Measurements from ENCODE around the gene SLC25A23. TPM values are rescaled to one million over a fixed set of nuclear protein-coding genes. Genes with fewer than 3 reads are reported as not detected.

SLC25A23 gene
- total and polyA plus RNA-seq, 2 of the 4 experiments (the other 2 are of a cell fraction), result 7.0 to 7.6 TPM

GRCh38 chr19:6499052-6499790, 39.6 kb upstream of the SLC25A23 start:
- no peak overlapping the region for H3K27ac ChIP-seq (ENCODE audit: insufficient read depth, low read length)
- no TSS peak for BruUV-seq (replicated peaks)
- H2BK20ac ChIP-seq (ENCODE audit: low read depth, low read length), result no peak overlapping the region
- no peak overlapping the region for H3K56ac ChIP-seq (ENCODE audit: extremely low read depth, insufficient read depth, low read length)
- no peak overlapping the region for H3K18ac ChIP-seq (ENCODE audit: low read depth, low read length)
- peaks cover 5% of the 10 kb centered on the region for H3K9me3 ChIP-seq (ENCODE audit: control insufficient read depth, insufficient read depth, low read length)
- no peak overlapping the region for H4K5ac ChIP-seq (ENCODE audit: low read depth, low read length)
- H3K9me1 ChIP-seq (ENCODE audit: insufficient read depth, low read length), result no peaks in the 10 kb centered on the region
- no peak overlapping the region for H3K4ac ChIP-seq (ENCODE audit: low read depth, low read length)
- in situ Hi-C loops (cut with MboI; ENCODE audit: low sequenced_read_pairs), result no loop called here
- no peak overlapping the region for H3K4me3 ChIP-seq (ENCODE audit: insufficient read depth, low read depth, low read length)
- dilution Hi-C loops (cut with HindIII; ENCODE audit: low sequenced_read_pairs, unreplicated experiment), result no loop called here
- DNase-seq (no peak), ATAC-seq (ENCODE audit: low read depth) (no peak)
- 42% methylated on average over 4 of the region's 17 CpGs; no CpG with 5 or more reads in 1 of the 2 experiments for WGBS, 2 experiments (ENCODE audit: extremely low coverage in 2 of 2, insufficient read length in 1 of 2)
- no peak overlapping the region for H3K4me2 ChIP-seq (ENCODE audit: low read depth, low read length)
- H3K4me1 ChIP-seq (ENCODE audit: control insufficient read depth, insufficient read depth, low read length), result no peaks in the 10 kb centered on the region
- H3K27me3 ChIP-seq (ENCODE audit: control insufficient read depth, insufficient read depth, low read length), result peaks cover 23% of the 10 kb centered on the region
- ChIA-PET POLR2A (ENCODE audit: unreplicated experiment) (no interaction called here), CTCF (no interaction called here)
- no peak overlapping the region for H4K8ac ChIP-seq (ENCODE audit: low read depth in 2 of 2, low read length in 2 of 2)
- no peak overlapping the region for H3K9ac ChIP-seq (ENCODE audit: low read depth, low read length)
- no peak overlapping the region for H2AK9ac ChIP-seq (replicated peaks; ENCODE audit: low read depth, low read length, poor library complexity)
- H2BK15ac ChIP-seq (ENCODE audit: low read depth, low read length), result no peak overlapping the region
- no peak for TF ChIP-seq CHD1 (IDR thresholded peaks at IDR 0.05; ENCODE audit: low read depth, low read length)
- TF ChIP-seq MAZ (IDR thresholded peaks at IDR 0.05; ENCODE audit: borderline replicate concordance, low read depth, low read length), result no peak
- no peak for TF ChIP-seq RAD21 (IDR thresholded peaks at IDR 0.05; ENCODE audit: low read length)
- no peak for TF ChIP-seq CEBPB (IDR thresholded peaks at IDR 0.05; ENCODE audit: low read depth, low read length)
- TF ChIP-seq MXI1 (IDR thresholded peaks at IDR 0.05; ENCODE audit: borderline replicate concordance, low read depth, low read length), result no peak
- TF ChIP-seq FOS (IDR thresholded peaks at IDR 0.05; ENCODE audit: low read depth, low read length), result no peak
- no peak for TF ChIP-seq MAFK (IDR thresholded peaks at IDR 0.05; ENCODE audit: low read depth, low read length)
- TF ChIP-seq BHLHE40 (IDR thresholded peaks at IDR 0.05; ENCODE audit: low read depth, low read length), result no peak
- TF ChIP-seq, protein P1, sequence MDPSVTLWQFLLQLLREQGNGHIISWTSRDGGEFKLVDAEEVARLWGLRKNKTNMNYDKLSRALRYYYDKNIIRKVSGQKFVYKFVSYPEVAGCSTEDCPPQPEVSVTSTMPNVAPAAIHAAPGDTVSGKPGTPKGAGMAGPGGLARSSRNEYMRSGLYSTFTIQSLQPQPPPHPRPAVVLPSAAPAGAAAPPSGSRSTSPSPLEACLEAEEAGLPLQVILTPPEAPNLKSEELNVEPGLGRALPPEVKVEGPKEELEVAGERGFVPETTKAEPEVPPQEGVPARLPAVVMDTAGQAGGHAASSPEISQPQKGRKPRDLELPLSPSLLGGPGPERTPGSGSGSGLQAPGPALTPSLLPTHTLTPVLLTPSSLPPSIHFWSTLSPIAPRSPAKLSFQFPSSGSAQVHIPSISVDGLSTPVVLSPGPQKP (IDR thresholded peaks at IDR 0.05; ENCODE audit: borderline replicate concordance, low read depth, low read length), result no peak
- TF ChIP-seq RFX5 (IDR thresholded peaks at IDR 0.05; ENCODE audit: low read depth, low read length), result no peak
- no peak for TF ChIP-seq RCOR1 (IDR thresholded peaks at IDR 0.05; ENCODE audit: insufficient replicate concordance, low read length)
- no peak for TF ChIP-seq POLR2A (IDR thresholded peaks at IDR 0.05; ENCODE audit: low read depth, low read length)
- TF ChIP-seq NFE2L2 (IDR thresholded peaks at IDR 0.05; ENCODE audit: low read depth, low read length), result no peak
- intact Hi-C loops (cut with micrococcal nuclease), result no loop called here
- H3K14ac ChIP-seq (replicated peaks; ENCODE audit: low read depth, low read length), result no peak overlapping the region
- no peaks in the 10 kb centered on the region for H3K36me3 ChIP-seq (ENCODE audit: control insufficient read depth, insufficient read depth, low read length)
- H4K20me1 ChIP-seq (ENCODE audit: insufficient read depth, low read length), result no peaks in the 10 kb centered on the region
- no peak overlapping the region for H2BK5ac ChIP-seq (ENCODE audit: low read depth, low read length, poor library complexity, severe bottlenecking)
- no peak overlapping the region for H4K91ac ChIP-seq (ENCODE audit: insufficient read depth, low read depth, low read length)
- H3K23ac ChIP-seq (ENCODE audit: low read depth, low read length), result no peak overlapping the region
- no peak overlapping the region for H2BK120ac ChIP-seq (ENCODE audit: low read depth, low read length)
- H3K79me1 ChIP-seq (ENCODE audit: low read depth in 1 of 2, low read length in 2 of 2), result no peaks in the 10 kb centered on the region
- H2AFZ ChIP-seq (replicated peaks; ENCODE audit: low read length, poor library complexity), result no peak overlapping the region
- no peak overlapping the region for H2AK5ac ChIP-seq (ENCODE audit: low read depth, low read length)
